IPS-NIHi11 (cell line): ENCODE measurements around the gene CYFIP1.
A peak's percentile ranks its signal among the peaks of the same experiment; 100 is the strongest.

Experiments used
- DNase-seq: peaks from one replicate; pipeline ENCODE4 v3.0.0; 2012; ENCODE audit warnings: mixed read lengths, low spot score

CYFIP1 gene

GRCh38 chr15:22888120-22888859 is 91.9 kb downstream of the CYFIP1 start:
- no peak for DNase-seq

- no peak for DNase-seq
Measured at GRCh38 chr15:22887157-22887951, 92.8 kb downstream of the CYFIP1 start.

- DNase-seq = no peak
Measured at GRCh38 chr15:22885120-22885519, 95.0 kb downstream of the CYFIP1 start.

- DNase-seq = no peak
Measured at GRCh38 chr15:22884344-22884743, 95.8 kb downstream of the CYFIP1 start.

GRCh38 chr15:22883196-22883595 is 97.0 kb downstream of the CYFIP1 start:
- no peak for DNase-seq

- no peak for DNase-seq
Measured at GRCh38 chr15:22881739-22882440, 98.3 kb downstream of the CYFIP1 start.

GRCh38 chr15:22880981-22881738 is 99.0 kb downstream of the CYFIP1 start:
- no peak for DNase-seq

- no peak for DNase-seq
Measured at GRCh38 chr15:22880068-22880980, 99.8 kb downstream of the CYFIP1 start.

- no peak for DNase-seq
Measured at GRCh38 chr15:22878103-22878502, 102.1 kb downstream of the CYFIP1 start.

GRCh38 chr15:22877607-22878006 is 102.6 kb downstream of the CYFIP1 start:
- DNase-seq = no peak

GRCh38 chr15:22877117-22877516 is 103.1 kb downstream of the CYFIP1 start:
- DNase-seq = no peak

- DNase-seq = no peak
Measured at GRCh38 chr15:22874966-22875365, 105.2 kb downstream of the CYFIP1 start.

- no peak for DNase-seq
Measured at GRCh38 chr15:22874256-22874655, 105.9 kb downstream of the CYFIP1 start.

- no peak for DNase-seq
Measured at GRCh38 chr15:22873841-22874240, 106.3 kb downstream of the CYFIP1 start.

GRCh38 chr15:22872936-22873701 is 107.0 kb downstream of the CYFIP1 start:
- peak; percentile 57 for DNase-seq

GRCh38 chr15:22871481-22872086 is 108.6 kb downstream of the CYFIP1 start:
- no peak for DNase-seq

GRCh38 chr15:22870865-22871264 is 109.3 kb downstream of the CYFIP1 start:
- DNase-seq = no peak

GRCh38 chr15:22869856-22870255 is 110.3 kb downstream of the CYFIP1 start:
- no peak for DNase-seq

- no peak for DNase-seq
Measured at GRCh38 chr15:22868928-22869327, 111.2 kb downstream of the CYFIP1 start.

- DNase-seq = no peak
Measured at GRCh38 chr15:22868495-22868894, 111.7 kb downstream of the CYFIP1 start.
